CD4-positive, alpha-beta T cell treated with Interleukin-17A for 1 hour (primary cell): ENCODE measurements around the gene NPR2.

ENCODE experiments used
- DNase-seq: peaks from one replicate; pipeline ENCODE4 v3.0.0-alpha.2; 2020

Gene NPR2

DNA sequence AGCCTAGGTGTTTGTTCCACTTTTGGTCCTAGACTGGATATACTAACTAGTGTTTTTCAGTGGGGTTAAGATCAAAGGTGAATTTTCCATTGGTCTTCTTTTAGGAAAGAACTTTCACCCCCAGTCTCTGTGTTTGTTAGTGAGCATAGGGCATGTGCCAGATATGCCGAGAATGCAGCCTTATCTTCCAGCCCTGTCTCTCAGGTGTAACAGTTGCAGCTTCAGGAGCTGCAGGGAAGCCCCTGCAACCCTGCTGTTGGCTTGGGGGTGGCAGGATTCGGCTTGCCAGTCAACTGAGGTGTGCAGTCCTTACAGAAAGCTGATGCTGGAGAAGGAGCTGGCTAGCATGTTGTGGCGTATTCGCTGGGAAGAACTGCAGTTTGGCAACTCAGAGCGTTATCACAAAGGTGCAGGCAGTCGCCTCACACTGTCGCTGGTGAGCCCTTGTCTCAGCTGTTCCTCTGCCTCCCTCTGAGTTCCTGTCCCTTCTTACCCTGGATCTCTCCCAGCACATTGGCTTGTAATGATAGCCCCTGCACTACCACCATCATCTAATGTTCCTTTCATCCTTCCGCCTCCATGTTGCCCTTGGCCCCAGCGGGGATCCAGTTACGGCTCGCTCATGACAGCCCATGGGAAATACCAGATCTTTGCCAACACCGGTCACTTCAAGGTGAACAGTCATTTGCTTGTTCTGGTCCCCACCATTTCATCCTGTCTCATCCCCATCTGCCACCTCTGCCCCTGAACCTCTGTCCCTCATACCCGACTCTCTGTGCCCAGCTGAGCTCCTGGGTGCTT is 10.1 kb downstream of the NPR2 start:
- no peak for DNase-seq

DNA sequence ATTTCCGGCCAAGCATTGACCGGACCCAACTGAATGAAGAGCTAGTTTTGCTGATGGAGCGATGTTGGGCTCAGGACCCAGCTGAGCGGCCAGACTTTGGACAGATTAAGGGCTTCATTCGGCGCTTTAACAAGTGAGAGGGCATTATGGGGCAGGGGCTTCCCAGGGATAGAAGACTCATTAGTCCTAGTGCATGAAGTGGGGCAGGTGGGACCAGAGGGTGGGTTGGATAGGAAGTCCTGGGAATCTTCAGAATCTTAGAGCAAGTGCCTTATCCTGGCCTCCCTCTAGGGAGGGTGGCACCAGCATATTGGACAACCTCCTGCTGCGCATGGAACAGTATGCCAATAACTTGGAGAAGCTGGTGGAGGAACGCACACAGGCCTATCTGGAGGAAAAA is 14.7 kb downstream of the NPR2 start:
- no peak for DNase-seq

DNA sequence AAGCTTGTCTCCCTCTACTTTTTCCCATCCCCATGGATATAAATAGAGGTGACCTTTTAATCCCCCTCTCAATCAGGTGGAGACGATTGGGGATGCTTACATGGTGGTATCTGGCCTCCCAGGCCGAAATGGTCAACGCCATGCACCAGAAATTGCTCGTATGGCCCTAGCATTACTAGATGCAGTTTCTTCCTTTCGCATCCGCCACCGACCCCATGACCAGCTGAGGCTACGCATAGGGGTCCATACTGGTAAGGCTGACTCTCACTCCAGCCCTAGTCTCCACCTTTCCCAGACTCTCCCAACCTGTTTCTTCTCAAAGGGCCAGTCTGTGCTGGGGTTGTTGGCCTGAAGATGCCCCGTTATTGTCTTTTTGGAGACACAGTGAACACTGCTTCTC is 17.0 kb downstream of the NPR2 start:
- no peak for DNase-seq

DNA sequence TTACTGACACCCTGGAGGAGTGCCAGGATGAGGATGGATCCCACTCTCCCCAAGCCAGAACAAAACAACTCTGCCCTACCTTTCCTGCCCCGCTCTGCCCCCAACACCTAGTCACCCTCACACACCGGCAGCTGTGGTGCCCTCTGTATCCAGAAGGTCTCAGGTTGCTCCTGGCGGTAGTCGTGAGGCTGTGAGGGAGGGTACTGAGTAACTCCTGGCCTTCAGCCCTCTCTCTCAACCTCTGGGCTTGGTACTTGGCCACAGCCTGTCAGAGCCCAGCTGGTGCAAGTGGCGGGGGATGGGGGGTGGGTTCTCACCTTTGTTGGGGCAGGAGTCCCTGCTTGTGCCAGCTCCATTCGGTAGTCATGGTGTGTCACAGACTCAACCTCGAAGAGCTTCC is 18.7 kb downstream of the NPR2 start:
- no peak for DNase-seq

DNA sequence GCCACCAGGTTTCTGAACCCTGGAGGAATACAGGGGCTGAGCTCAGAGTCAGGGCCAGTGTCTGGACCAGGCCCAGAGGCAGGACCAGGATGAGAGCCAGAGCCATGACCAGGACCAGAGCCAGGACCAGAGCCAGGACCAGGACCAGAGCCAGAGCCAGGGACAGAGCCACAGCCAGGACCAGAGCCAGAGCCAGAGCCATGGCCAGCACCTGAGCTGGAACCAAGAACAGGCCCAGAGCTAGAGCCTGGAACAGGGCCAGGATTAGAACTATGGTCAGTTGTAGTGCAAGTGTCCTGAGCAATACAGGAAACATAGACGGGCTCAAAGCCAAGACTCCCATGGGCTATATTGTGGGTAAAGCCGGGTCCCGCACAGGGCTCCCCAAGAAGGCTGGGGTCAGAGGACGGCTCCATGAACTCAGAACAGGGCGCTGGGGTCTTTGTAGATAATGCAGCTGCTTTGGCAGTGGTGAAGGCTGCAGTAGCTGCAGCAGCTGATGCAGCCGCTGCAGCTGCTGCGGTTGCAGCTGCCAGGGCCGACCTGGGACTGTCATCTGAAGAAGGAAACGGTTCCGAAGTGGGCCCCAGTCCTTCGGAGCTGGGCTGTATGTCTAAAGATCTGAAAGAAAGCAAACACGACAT is 20.1 kb downstream of the NPR2 start:
- DNase-seq = no peak

DNA sequence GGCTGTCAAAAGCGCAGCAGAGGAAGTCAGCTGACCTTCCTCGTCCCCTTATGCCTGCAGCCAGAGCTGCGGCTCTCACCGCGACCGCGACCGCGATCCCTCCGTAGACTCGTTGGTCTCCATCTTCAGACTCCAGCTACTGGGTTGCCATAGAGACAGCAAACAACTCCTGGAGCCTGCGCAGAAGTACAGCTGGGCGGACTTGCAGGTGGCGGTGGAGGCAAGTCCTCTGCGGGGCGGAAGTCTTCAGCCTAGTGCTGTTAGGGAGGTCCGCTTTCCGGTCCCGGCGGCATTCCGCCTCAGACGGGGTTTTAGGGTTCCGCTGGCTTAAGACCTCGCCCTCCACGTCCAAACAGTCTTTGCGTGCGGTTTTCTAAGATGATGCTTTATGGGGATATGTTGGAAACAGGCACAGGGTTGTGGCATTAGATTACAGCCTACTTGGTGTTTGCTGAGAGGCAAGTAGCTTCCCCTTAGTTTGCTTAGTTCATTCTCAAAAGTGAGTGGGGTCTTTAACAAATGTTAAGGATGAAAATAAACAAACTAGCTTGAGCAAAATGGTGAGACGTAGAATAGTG is 20.7 kb downstream of the NPR2 start, which contains the start of gene SPAG8:
Gene SPAG8 (minus strand): TSS at position 238 of the 578 bp plus-strand sequence. CDS start 115 bp downstream, at position 123.
- peak; percentile 99 for DNase-seq

DNA sequence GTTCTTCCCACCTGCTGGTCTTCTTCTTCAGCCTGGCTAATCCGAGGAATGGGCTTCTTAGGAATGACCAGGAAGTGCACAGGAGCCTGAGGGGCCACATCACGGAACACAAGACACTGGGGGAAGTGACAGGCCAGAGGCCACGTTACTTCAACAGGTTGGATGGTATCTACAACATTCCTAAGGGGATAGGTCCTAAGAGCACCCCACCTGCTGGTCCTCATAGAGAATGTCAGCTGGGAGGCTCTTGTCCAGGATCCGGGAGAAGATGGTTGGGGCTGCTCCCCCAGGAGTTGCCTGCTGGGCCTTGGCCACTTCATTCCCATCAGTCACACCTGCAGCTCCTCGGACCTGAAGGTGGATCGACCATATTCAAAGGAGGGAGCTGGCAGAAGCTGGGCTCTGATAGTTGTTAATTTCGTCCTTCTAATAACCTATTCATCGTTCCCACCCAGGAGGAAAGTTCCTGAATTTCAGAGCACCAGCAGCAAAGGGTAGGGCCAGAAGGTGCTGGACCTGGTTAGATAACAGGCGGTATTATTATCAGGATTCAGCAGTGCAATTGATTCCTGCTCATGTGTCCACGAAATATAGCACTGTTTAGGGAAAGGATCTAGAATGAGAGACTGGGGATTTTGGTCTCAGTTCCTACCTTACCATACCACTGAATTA is 22.2 kb downstream of the NPR2 start:
- no peak for DNase-seq

DNA sequence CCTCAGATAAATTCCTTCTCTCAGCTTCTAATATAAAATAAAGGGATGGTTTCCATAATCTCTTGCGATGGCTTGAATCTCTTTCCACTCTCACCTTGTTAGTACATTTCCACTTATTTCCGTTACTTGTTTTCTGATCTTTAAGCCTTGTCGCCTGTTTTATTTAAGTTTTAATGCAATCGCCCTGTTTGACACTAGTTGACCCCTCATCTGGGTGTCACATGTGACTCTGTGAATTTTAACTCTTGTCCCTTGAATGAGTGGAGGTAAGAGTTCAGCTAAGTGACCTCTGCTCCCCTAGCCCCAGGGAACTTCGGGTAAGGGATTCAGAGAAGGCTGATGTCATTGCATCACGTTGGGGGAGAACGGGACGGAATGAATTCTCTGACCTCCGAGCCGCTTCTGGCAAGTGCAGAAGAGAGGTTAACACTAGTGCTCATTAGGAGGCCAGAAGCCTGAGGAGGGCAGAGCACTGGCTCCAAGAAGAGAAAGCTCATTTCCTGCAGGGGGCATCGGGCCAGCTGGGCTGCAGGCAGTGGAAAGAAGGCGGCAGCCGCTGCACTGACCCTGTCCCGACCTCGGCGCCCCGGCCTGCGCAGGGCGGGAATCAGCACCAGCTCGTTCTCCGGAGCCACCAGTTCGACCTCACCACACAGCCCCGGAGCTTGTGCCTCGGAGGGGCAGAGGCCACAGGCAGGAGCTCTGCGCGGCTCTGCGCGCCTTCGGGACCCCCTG is 22.9 kb downstream of the NPR2 start:
- peak; percentile 39 for DNase-seq

DNA sequence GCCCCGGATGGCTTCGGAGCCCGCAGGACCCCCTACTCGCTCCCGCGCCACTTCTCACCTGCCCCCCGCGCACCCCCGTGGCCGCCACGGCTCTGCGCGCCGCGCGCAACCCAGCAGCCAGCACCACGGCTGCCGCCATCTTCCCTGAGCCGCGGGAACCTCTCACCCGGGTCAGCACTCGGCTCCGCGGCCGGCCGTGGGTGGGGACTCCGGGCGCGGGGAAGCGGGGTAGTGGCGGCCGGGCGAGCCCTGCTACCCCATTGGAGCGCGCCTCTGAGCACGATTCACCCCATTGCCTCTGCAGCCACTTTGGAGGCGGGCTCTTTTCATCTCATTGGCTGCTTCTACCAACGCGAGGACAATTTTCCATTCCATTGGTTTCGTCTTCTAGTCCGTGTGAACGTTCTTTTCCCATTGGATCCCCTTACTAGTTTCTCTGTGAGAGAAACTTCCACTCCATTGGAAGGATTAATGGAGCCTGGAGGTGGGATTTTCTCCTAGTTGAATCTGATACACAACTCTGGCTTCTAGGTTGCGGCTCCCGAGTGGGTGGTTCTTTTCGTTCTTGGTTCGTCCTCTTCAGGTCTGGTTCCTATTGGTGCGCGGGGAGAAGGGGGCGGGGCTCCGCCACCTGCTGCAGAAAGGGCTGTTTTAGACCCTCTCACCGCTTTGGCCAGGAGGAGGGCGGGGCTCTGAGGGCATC is 23.6 kb downstream of the NPR2 start, which contains the start of gene HINT2:
Gene HINT2 (minus strand): TSS at position 202 of the 703 bp plus-strand sequence. CDS start 63 bp downstream, at position 139.
- peak; percentile 98 for DNase-seq

DNA sequence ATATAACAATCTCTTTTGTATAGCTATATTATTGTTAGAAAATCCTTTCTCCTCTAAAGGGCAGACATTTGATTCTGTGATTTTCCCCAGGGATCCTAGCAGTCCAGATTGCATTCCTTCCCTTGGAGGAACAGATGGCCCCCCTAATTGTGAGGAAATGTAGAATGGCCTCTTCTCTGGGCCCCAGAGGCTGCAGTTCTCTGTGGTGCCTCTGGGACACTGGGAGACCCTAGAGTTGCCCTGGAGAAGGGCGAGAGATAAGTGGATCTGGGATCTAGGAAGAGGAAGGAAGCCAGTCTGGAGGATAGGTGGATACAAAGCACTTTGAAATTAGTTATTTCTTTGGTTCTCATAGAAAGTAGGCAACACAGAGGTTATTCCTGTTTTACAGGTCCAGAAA is 25.3 kb downstream of the NPR2 start:
- no peak for DNase-seq

DNA sequence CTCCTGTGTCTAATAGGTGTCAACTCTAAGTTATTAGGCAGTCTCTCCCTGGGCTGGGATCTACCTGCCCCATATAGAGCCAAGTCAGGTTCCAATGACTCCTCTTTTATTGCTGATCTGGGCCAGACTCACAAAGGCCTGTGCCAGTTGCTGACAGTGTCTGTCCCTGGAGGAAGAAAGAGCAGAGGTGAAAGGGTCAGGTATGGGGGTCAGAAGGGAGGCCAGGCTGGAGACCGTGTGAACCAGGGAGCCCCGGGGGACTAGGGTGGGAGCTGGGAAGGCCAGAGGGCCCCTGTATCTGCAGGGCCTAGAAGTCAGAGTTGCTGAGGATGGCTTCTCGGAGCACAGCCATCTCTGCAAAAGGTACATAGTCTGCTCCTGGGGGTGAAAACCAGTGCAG is 26.9 kb downstream of the NPR2 start:
- DNase-seq = no peak

DNA sequence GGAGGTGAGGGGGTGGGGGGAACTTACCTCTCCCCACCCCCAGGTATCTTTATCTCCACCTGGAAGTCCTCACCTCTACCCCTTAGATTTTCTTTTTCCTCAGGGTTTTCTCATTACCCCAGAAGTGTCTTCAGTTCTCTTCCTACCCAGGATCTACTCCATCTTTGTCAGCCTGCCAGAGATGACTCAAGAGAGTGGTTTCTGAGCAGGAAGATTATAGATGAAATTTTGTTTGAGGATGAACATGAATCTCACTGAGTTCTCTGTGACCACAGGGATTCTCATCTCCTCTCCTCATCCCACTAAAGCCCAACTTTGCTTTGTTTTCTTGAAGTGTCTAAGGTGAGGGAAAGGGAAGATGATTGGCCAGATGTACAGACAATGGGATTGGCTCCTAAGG is 28.7 kb downstream of the NPR2 start:
- no peak for DNase-seq

DNA sequence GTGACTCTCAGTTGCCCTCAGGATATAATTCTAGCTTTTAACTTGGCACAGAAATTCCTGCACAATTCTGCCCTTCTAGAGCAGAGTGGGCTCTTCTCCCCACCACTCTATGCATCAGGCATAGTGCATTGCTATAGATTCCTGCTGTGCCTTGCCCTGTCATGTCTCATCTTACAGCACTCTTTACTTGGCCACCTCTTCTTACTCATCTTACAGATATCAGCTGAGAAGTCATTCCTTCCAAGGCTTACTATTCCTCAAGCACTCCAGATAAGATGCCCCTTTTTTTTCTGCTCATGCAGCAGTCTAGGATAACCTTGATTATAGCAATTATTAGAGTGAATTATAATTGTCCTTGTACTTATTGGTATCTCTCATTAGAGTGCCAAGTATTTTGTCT is 31.5 kb downstream of the NPR2 start:
- no peak for DNase-seq

DNA sequence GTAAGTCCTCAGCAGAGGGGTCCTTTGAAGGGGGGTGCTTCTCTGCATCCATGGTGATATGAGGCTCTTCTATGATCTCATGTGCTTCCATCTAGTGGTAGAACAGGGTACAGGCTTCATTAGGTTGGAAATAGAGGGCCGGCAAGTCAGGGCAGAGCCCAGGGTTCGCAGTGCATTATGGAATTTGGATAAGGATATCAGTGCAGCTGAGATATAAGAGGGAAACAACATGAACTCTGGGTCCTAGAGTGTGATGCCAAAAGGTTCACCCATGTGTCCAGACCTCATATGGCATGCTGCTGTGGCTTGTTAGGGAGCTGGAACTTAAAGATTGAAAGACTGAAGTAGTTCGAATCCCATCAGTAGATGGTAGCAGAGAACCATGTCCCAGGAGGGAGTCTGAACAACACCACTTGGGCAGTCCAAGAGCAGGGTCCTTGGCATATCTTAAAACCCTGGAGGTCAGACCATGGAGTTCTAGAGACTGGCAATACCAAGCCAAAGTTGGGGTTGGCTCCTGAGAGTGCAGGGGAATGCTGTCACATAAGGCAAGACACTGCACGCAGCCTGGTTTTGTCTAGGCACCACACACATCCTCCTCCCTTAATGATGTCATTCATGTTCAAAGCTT is 34.8 kb downstream of the NPR2 start:
- peak; percentile 72 for DNase-seq

DNA sequence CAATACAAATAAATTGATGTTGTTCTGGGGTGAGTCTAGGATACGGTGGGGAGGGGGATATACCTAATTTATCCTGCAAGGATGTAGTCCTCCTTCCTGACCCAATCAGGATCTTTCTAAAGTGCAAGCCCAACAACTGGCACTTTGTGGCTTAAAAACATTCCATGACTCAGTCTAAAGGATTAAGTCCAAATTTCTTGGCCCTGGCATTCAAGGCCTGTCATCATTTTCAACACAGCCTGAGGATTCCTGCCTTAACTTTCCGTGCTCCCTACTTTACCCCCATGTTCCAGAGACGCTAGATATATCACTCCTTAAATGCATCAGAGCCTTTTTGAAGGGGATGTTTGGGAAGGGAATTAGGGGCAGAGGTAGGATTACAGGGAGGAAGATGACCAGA is 36.1 kb downstream of the NPR2 start:
- no peak for DNase-seq

DNA sequence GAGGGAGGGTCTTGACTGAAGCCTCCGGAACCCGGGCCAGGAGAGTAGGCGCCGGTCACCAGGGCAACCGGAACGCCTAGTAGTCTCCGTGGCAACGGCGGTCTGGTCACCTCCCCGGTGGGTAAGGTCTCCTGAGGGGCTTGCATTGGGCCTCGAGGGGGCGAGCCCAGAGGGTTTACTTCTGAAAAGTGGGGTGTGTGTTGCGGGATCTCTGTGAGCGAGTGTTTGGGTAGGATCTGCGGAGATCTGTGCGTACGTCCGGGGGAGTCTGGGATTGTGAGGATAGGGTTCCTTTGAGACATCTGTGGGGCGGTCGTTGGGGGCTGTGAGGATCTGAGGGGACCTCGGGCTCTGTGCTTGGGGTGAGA is 37.3 kb downstream of the NPR2 start, which contains the start of gene FAM221B:
Gene FAM221B (minus strand): TSS at position 17 of the 368 bp plus-strand sequence. CDS start 2,571 bp downstream, outside the sequence.
- DNase-seq = no peak

DNA sequence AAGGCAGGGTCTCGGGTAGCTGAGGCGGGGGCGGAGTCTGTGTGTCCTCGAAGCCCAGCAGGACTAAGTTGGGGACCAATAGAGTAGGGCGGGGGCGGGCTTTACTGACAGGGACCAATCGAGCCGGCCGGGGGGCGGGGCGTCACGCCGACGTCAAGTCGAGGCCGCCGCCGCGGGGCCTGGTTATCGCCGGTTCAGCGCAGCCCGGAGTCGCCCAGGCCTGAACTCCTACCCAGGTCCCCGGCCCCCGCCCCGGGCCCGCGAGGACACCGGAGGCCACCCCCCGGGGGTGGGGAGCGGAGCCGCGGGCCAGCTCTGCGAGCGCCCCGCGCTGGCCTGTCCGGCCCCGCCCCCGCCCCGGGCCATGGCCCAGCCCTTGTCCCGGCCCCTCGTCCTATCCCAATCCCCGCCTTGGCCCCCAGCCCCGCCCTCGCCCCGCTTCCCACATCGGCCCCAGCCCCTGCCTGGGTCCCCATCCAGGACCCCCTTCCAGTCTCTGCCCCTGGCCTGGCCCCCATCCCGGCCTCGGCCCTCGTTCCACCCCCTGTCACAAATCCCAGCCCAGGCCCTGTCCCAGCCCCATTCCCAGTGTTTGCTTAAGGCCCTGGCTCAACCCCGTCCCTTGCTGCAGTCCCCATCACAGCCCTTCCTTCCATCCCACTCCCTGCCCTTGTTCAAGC is 37.8 kb downstream of the NPR2 start, which contains the start of gene TMEM8B:
Gene TMEM8B (plus strand): TSS at position 145 of the 680 bp plus-strand sequence. CDS start 220 bp downstream, at position 365.
- peak; percentile 94 for DNase-seq

DNA sequence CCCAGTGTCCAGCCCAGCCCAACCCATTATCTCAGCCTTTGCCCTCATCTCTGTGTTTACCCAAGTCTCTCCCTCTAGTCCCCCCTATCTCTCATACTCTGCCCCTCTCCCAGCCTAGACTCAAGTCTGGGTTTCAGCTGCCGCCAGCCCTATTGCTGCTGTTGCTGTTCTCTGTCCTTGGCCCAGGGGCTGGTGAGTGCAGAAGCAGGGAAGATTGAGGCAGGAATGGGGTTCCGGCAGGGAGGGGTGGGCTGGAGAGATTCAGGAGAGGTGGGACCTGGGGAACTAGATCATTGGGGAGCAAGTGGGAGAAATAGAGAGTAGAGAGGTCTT is 38.3 kb downstream of the NPR2 start:
- no peak for DNase-seq

DNA sequence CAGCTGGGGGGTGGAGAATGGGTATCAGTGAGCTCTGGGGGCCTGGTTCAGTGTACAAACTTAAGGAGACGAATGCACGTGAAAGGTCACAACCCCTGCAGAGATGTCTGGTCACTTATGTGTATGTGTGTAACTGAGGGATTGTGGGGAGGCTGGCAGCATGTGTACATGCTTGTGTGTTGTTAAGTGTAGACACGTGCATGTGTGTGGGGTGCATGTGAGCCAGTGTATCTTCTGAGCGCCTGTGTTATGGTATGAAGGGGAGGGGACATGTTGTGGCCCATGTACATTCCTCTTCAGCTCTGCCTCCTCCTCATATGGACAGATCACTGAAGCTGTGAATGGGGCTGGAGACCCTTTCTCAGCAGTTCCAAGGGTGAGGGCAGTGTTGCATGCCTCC is 39.6 kb downstream of the NPR2 start:
- DNase-seq = no peak

DNA sequence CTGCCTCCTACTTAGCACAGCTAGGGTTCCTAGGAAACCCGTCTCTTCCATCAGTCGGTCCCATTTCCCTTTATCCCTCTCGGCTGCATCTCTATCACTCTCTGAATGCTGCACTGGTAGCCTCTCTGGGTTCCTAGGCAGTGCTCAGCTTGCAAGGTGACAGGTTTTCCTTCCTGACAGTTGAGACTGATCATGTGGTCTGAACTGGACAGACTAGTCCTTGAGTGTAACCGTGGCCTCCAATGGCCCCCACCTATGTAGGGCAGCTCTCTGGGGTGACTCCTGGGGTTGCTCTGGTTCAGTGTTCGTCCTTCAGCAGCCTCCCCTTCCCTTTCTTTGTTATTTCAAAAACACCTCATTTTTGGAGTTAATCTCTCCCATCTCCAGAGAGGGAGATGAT is 41.4 kb downstream of the NPR2 start:
- no peak for DNase-seq
